TTC549 (cell line): ENCODE measurements around the gene OPALIN.
A peak's percentile ranks its signal among the peaks of the same experiment; 100 is the strongest.

Source experiments
- FAIRE-seq: peaks from 2 replicates; lab custom pipeline; 2012; peaks lifted over from hg19 to GRCh38; lab: Jason Lieb, UNC

Gene OPALIN

GRCh38 chr10:96358851-96359540, at the start of gene OPALIN:
Gene OPALIN, minus strand, starts transcription at chr10:96359002. Its CDS starts 106 bp downstream, at chr10:96358896.
- FAIRE-seq: no peak

DNA sequence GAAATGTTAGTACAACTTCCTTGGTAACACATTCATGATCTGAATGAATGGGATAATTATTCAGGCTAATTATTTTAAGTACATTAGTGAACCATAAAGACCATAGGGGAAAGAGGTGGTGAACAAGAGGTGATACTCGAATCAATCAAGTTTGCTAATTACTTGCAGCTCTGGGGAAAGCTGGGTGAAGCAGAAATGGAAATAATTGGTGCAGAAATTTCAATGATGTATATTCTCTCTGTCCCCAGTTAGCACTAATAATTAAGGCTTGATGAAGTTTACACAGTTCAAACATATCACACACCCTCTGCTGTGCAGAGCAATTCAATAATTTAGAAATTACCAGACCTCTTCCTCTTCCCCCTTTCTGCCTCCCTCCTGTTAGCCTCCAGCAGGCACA, 49.4 kb upstream of the OPALIN start:
- FAIRE-seq: no peak

DNA sequence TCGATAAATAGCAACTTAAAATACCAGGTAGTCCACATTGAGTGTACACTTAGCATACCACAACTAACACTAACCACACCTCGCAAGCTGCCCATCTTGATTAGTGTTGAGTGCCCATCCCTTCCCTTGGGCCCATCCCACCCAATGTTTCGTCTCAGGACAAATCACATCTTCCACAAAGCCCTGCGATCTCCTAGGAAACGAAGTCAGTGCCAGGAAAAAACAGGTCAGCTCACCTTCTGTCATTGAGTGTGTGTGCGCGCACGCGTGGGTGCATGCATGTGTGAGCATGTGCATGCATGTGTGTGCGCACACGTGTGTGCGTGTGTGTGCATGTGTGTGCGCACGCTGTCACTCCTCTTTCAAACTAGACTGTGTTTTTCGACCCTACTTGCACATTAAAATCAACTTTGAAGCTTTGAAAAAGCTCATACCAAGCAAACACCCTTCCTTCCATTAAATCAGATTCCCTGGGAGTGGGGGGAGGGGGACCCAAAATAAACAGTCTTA, 48.8 kb upstream of the OPALIN start:
- FAIRE-seq: no peak

- FAIRE-seq: no peak
Observed at GRCh38 chr10:96406091-96406490, 47.3 kb upstream of the OPALIN start.

DNA sequence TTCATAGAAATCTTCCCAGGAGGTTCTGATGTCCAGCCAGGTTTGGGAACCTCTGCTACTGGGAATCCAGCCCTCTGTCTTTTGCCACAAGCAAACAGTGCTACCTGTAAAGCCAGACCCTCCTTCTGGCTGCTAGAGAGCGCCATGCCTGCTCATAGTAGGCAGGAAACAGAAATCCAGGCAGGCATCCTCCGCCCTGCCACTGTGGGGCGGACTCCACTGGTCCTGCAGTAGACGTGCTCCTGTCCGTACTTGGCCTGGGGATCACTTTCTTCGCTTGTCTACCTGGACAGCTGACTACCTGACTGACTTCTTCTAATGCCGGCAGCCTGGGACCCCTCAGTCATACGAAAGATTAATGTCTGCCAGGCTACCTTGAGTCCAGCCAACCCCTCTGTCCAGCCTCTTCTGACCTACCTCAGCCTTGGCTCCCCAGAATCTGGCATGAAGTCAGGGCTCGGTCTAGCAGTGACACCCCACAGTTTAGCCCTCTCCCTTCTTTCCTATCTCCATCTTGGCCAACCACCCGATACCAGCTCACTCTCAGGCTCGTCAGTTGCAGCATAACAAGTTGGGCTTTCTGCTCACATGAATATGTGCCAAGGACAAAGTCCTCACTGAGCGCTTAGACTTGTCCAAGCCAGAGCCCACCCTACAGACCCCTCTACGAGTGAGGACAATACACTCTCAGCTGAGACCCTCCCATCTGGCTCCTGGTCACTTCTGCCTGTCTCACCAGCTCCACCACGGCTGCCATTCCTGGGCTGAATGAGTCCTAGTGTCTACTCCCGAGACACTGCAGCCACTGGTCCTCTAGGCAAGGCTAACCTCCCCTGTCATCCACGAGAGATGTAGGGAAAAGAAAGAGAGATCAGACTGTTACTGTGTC, 43.9 kb upstream of the OPALIN start:
- FAIRE-seq: no peak

- FAIRE-seq: no peak
Observed at GRCh38 chr10:96401036-96401435, 42.2 kb upstream of the OPALIN start.

DNA sequence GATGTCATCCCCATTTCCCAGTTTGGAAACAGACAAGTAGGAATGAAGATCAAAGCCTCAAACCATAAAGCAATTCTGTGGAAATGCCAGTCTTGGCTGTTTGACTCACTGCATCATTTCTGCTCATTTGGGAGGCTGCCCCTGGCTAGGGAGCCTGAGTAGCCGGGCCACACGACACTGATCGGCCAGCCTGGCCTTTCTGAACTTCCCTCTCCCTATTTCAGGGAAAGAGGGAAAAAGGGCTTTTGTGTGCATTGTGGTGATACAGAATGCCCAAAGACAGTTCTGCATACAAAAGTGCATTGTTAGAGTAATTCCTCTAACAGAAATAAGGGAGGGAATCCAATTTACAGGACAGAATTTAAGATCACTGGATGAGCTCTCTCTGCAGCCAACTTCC, 41.7 kb upstream of the OPALIN start:
- FAIRE-seq: no peak

GRCh38 chr10:96397902-96398301, 39.1 kb upstream of the OPALIN start:
- FAIRE-seq: no peak

GRCh38 chr10:96395931-96396877, 37.4 kb upstream of the OPALIN start:
- FAIRE-seq: no peak

DNA sequence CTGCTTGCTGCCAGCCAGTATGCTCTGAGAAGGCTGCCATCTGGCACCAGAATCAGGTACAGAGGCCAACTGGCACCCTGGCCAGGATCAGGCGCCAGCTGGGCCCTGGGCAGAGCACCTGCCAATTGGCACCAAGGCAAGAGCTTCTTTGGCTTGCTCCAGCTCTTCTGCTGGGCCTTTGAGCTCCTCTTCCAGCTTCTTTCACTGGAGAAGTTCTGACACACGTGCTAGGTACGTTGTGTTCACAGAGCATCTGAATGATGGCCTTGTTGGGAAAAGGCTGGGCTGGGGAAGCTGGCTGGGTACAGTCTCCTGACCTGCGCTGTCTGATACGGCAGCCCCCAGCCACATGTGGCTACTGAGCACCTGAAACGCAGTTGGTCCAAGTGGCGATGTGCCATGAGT, 31.7 kb upstream of the OPALIN start:
- no peak for FAIRE-seq

GRCh38 chr10:96389785-96390184, 31.0 kb upstream of the OPALIN start:
- FAIRE-seq: no peak

GRCh38 chr10:96387601-96388000, 28.8 kb upstream of the OPALIN start:
- no peak for FAIRE-seq

- no peak for FAIRE-seq
Observed at GRCh38 chr10:96387161-96387560, 28.4 kb upstream of the OPALIN start.

DNA sequence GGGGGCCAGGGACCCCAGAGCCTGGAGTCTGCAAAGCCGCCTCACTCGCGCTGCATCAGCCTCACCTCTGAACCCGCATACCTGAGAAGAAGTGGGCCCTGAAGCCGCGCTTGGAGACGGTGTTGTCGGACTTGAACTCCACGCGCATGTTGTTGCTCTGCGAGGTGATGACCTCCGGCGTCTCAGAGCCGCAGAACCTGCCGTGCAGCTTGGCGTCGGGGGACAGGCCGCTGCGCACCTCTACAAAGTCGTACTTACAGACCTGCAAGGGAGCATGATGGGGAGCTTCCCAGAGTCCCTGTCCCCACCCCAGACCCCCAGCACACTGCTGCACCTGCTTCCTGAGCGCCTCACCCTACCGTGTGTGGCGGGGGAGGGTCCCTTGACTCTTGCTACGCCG, 25.7 kb upstream of the OPALIN start:
- no peak for FAIRE-seq

DNA sequence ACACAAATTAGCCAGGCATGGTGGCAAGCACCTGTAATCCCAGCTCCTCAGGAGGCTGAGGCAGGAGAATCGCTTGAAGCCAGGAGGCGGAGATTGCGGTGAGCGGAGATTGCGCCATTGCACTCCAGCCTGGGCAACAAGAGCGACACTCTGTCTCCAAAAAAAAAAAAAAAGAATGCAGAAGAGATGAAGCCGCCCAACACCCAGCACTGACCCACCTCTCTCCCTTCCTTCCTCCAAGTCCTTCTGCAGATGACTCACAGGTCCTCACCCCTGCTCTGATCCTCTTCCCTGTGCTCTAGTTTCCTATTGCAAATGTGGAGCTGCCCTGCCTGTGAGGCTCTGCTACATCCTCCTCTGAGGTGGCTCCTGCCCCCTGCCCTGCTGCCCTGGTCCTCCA, 22.0 kb upstream of the OPALIN start:
- FAIRE-seq: no peak

- no peak for FAIRE-seq
Observed at GRCh38 chr10:96379758-96380157, 21.0 kb upstream of the OPALIN start.

DNA sequence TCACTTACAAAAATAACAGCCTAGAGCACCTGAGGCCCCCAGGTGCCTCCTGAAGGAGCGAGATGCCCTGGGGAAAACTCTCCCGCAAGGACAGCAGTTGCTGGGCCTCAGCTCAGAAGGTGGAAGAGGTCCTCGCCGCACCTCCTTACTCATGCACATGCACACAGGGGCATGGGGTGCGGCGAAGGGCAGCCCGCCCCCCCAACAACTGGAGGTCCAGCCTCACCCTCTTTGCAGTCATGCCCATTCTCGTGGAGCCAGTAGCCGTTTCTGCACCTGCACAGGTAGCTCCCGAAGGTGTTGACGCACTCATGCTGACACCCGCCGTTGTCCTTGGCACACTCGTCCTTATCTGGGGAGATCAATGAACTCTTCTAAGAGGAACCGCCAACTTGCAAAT, 19.9 kb upstream of the OPALIN start:
- no peak for FAIRE-seq

GRCh38 chr10:96377816-96378294, 19.1 kb upstream of the OPALIN start:
- FAIRE-seq: no peak

DNA sequence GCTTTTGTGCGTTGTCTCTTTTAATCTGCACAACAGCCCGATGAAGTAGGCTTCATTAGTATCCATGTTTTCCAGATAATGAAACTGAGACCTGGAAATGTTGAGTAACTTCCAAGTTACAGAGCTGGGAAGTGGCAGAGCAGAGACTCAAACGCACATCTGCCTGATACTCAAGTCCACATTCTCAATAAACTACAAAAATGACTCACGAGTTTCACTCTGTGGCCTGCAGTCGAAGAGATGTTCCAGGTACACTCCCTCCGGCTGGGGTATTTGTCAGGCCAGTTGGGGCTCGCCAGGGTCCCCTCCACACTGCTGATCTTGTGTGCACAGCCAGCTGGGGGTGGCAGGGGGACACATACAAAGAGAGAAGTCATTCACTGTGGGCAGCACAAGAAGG, 17.7 kb upstream of the OPALIN start:
- FAIRE-seq: no peak

GRCh38 chr10:96374985-96375830, 16.4 kb upstream of the OPALIN start:
- peak; percentile 94 for FAIRE-seq

GRCh38 chr10:96374639-96374984, 15.8 kb upstream of the OPALIN start:
- FAIRE-seq: no peak
